HG02678 (cell line): ENCODE results near the gene GLB1L2.

Experiments
- ATAC-seq: cut with Tn5 transposase; IDR thresholded peaks from one replicate; pipeline ENCODE4 v1.9.1; 2021; ENCODE audit warnings: mild to moderate bottlenecking, moderate library complexity; ENCODE audit not compliant: unreplicated experiment

The GLB1L2 gene

GRCh38 chr11:134383576-134384221, 51.9 kb downstream of the GLB1L2 start:
- no peak for ATAC-seq

- no peak for ATAC-seq
These were observed 52.6 kb downstream of the GLB1L2 start for GRCh38 chr11:134384406-134384805.

GRCh38 chr11:134385171-134385570, 53.4 kb downstream of the GLB1L2 start:
- ATAC-seq: no peak

GRCh38 chr11:134385774-134386565, 54.2 kb downstream of the GLB1L2 start:
- ATAC-seq: no peak

- no peak for ATAC-seq
These were observed 55.2 kb downstream of the GLB1L2 start for GRCh38 chr11:134386945-134387344.

GRCh38 chr11:134387501-134387900, 55.7 kb downstream of the GLB1L2 start:
- ATAC-seq: no peak

- no peak for ATAC-seq
These were observed 56.8 kb downstream of the GLB1L2 start for GRCh38 chr11:134388590-134388989.

- ATAC-seq: no peak
These were observed 57.8 kb downstream of the GLB1L2 start for GRCh38 chr11:134389464-134390180.

GRCh38 chr11:134390706-134391569, 59.1 kb downstream of the GLB1L2 start:
- ATAC-seq: no peak

- no peak for ATAC-seq
These were observed 59.9 kb downstream of the GLB1L2 start for GRCh38 chr11:134391656-134392055.

GRCh38 chr11:134392953-134393615, 61.3 kb downstream of the GLB1L2 start:
- ATAC-seq: no peak

GRCh38 chr11:134393638-134394037, 61.9 kb downstream of the GLB1L2 start:
- no peak for ATAC-seq

- ATAC-seq: no peak
These were observed 62.5 kb downstream of the GLB1L2 start for GRCh38 chr11:134394311-134394710.

- ATAC-seq: no peak
These were observed 63.2 kb downstream of the GLB1L2 start for GRCh38 chr11:134395002-134395401.

- ATAC-seq: no peak
These were observed 65.7 kb downstream of the GLB1L2 start for GRCh38 chr11:134397304-134398078.

- ATAC-seq: no peak
These were observed 66.3 kb downstream of the GLB1L2 start for GRCh38 chr11:134398079-134398444.

GRCh38 chr11:134398644-134399292, 67.0 kb downstream of the GLB1L2 start:
- ATAC-seq: no peak

- ATAC-seq: no peak
These were observed 67.5 kb downstream of the GLB1L2 start for GRCh38 chr11:134399293-134399654.

- ATAC-seq: no peak
These were observed 68.2 kb downstream of the GLB1L2 start for GRCh38 chr11:134399996-134400395.
